HEK293 (cell line): ENCODE measurements around the gene PTPRO.

Source experiments
- CTCF ChIA-PET: fragments of 350-600 bp; formaldehyde crosslinking; extraction: SDS; loops from one replicate; lab custom pipeline; 2021; ENCODE audit warnings: antibody characterized with exemption; lab: Yijun Ruan, JAX
- POLR2A ChIA-PET: fragments of 300-600 bp; formaldehyde crosslinking; extraction: SDS; loops from one replicate; lab custom pipeline; 2020; ENCODE audit warnings: antibody characterized with exemption, inconsistent platforms; lab: Yijun Ruan, JAX
- H3K27ac ChIP-seq: fragments of 200-500 bp; sonication (Bioruptor generic); 2 replicates; pipeline ENCODE4 v1.5.1; 2014; ENCODE audit warnings: low read depth, low read length, control low read depth, inconsistent platforms; ENCODE audit errors: extremely low read depth
- H3K36me3 ChIP-seq, 2 experiments: fragments of 200-500 bp in 1 of 2; sonication (Bioruptor generic) in 1 of 2; 1 replicate in 1 of 2; 2 replicates in 1 of 2; pipeline ENCODE4 v1.5.1; 2014 to 2017; ENCODE audit warnings: inconsistent platforms in 2 of 2, low read length in 2 of 2; ENCODE audit not compliant: control insufficient read depth in 2 of 2, insufficient read depth in 1 of 2
- H3K4me1 ChIP-seq: fragments of 200-500 bp; sonication (Bioruptor generic); 2 replicates; pipeline ENCODE4 v1.5.1; 2014; ENCODE audit warnings: mild to moderate bottlenecking, low read length, inconsistent platforms; ENCODE audit not compliant: control insufficient read depth, insufficient read depth
- H3K4me3 ChIP-seq: 2 replicates; pipeline ENCODE4 v1.5.1; 2011; ENCODE audit warnings: low read depth, mild to moderate bottlenecking, control low read depth, low read length, moderate library complexity
- H3K9me3 ChIP-seq: fragments of 200-500 bp; sonication (Bioruptor generic); 2 replicates; pipeline ENCODE4 v1.5.1; 2014; ENCODE audit warnings: low read depth, low read length, inconsistent platforms; ENCODE audit not compliant: control insufficient read depth, insufficient read depth
- ATF2 ChIP-seq: fragments of 450-650 bp; formaldehyde crosslinking; IDR thresholded peaks from 2 replicates; pipeline ENCODE4 v1.5.1; 2016; ENCODE audit warnings: missing biosample characterization, missing genetic modification characterization, low read depth
- HIC1 ChIP-seq: fragments of 450-650 bp; formaldehyde crosslinking; IDR thresholded peaks from 2 replicates; pipeline ENCODE4 v1.5.1; 2016; ENCODE audit warnings: missing biosample characterization, missing genetic modification characterization
- IKZF3 ChIP-seq: fragments of 450-650 bp; IDR thresholded peaks from 2 replicates; pipeline ENCODE4 v1.5.0; 2018; ENCODE audit warnings: missing biosample characterization, mild to moderate bottlenecking, missing genetic modification characterization, moderate library complexity
- INSM2 ChIP-seq: fragments of 450-650 bp; formaldehyde crosslinking; IDR thresholded peaks from 2 replicates; pipeline ENCODE4 v1.5.1; 2016; ENCODE audit warnings: missing biosample characterization, missing genetic modification characterization
- KLF10 ChIP-seq: fragments of 450-650 bp; IDR thresholded peaks from 2 replicates; pipeline ENCODE4 v1.5.1; 2018; ENCODE audit warnings: missing biosample characterization, mild to moderate bottlenecking, missing genetic modification characterization
- KLF16 ChIP-seq: fragments of 450-650 bp; formaldehyde crosslinking; IDR thresholded peaks from 2 replicates; pipeline ENCODE4 v1.5.1; 2017; ENCODE audit warnings: missing biosample characterization, missing genetic modification characterization
- KLF8 ChIP-seq: fragments of 450-650 bp; formaldehyde crosslinking; IDR thresholded peaks from 2 replicates; pipeline ENCODE4 v1.5.1; 2016; ENCODE audit warnings: missing biosample characterization, missing genetic modification characterization
- PRDM1 ChIP-seq: fragments of 450-650 bp; formaldehyde crosslinking; IDR thresholded peaks from 2 replicates; pipeline ENCODE4; 2016; ENCODE audit warnings: missing biosample characterization, missing genetic modification characterization
- ZBTB11 ChIP-seq: fragments of 450-650 bp; formaldehyde crosslinking; conservative IDR thresholded peaks from 2 replicates; pipeline ENCODE4 v1.5.1; 2016; ENCODE audit warnings: low read depth, missing biosample characterization, missing genetic modification characterization
- ZBTB17 ChIP-seq: fragments of 450-650 bp; formaldehyde crosslinking; IDR thresholded peaks from 2 replicates; pipeline ENCODE4 v1.5.1; 2016; ENCODE audit warnings: missing biosample characterization, missing genetic modification characterization
- ZBTB20 ChIP-seq: fragments of 450-650 bp; formaldehyde crosslinking; IDR thresholded peaks from 2 replicates; pipeline ENCODE4 v1.5.1; 2016; ENCODE audit warnings: missing biosample characterization, missing genetic modification characterization
- ZIC2 ChIP-seq: fragments of 450-650 bp; formaldehyde crosslinking; IDR thresholded peaks from 2 replicates; pipeline ENCODE4 v1.5.1; 2016; ENCODE audit warnings: missing biosample characterization, missing genetic modification characterization
- ZNF157 ChIP-seq: fragments of 450-650 bp; formaldehyde crosslinking; IDR thresholded peaks from 2 replicates; pipeline ENCODE4 v1.5.1; 2016; ENCODE audit warnings: missing biosample characterization, missing genetic modification characterization
- ZNF202 ChIP-seq: fragments of 450-650 bp; formaldehyde crosslinking; IDR thresholded peaks from 2 replicates; pipeline ENCODE4 v1.5.1; 2016; ENCODE audit warnings: missing biosample characterization, missing genetic modification characterization, borderline replicate concordance
- ZNF24 ChIP-seq: fragments of 450-650 bp; formaldehyde crosslinking; IDR thresholded peaks from 2 replicates; pipeline ENCODE4 v1.5.1; 2016; ENCODE audit warnings: missing biosample characterization, missing genetic modification characterization
- ZNF26 ChIP-seq: fragments of 450-650 bp; formaldehyde crosslinking; IDR thresholded peaks from 2 replicates; pipeline ENCODE4 v1.5.1; 2016; ENCODE audit warnings: missing biosample characterization, missing genetic modification characterization
- ZNF266 ChIP-seq: fragments of 450-650 bp; formaldehyde crosslinking; IDR thresholded peaks from 2 replicates; pipeline ENCODE4 v1.5.1; 2016; ENCODE audit warnings: missing biosample characterization, missing genetic modification characterization, low read depth
- ZNF292 ChIP-seq: fragments of 450-650 bp; formaldehyde crosslinking; IDR thresholded peaks from 2 replicates; pipeline ENCODE4 v1.5.1; 2016; ENCODE audit warnings: low read depth, missing biosample characterization, missing genetic modification characterization, borderline replicate concordance
- ZNF302 ChIP-seq: fragments of 450-650 bp; formaldehyde crosslinking; IDR thresholded peaks from 2 replicates; pipeline ENCODE4 v1.5.1; 2016; ENCODE audit warnings: missing biosample characterization, missing genetic modification characterization, low read depth
- ZNF335 ChIP-seq: fragments of 450-650 bp; formaldehyde crosslinking; conservative IDR thresholded peaks from 2 replicates; pipeline ENCODE4 v1.5.1; 2016; ENCODE audit warnings: missing biosample characterization, missing genetic modification characterization
- ZNF341 ChIP-seq: fragments of 450-650 bp; formaldehyde crosslinking; IDR thresholded peaks from 2 replicates; pipeline ENCODE4; 2016; ENCODE audit warnings: low read depth, missing biosample characterization, missing genetic modification characterization
- ZNF560 ChIP-seq: fragments of 450-650 bp; formaldehyde crosslinking; IDR thresholded peaks from 2 replicates; pipeline ENCODE4 v1.5.1; 2017; ENCODE audit warnings: missing biosample characterization, missing genetic modification characterization, borderline replicate concordance
- ZNF654 ChIP-seq: fragments of 450-650 bp; formaldehyde crosslinking; IDR thresholded peaks from 2 replicates; pipeline ENCODE4 v1.5.1; 2016; ENCODE audit warnings: low read depth, missing biosample characterization, missing genetic modification characterization
- ZNF76 ChIP-seq: fragments of 450-650 bp; formaldehyde crosslinking; IDR thresholded peaks from 2 replicates; pipeline ENCODE4; 2016; ENCODE audit warnings: low read depth, missing biosample characterization, missing genetic modification characterization, borderline replicate concordance
- ZNF791 ChIP-seq: fragments of 450-650 bp; formaldehyde crosslinking; IDR thresholded peaks from 2 replicates; pipeline ENCODE4 v1.5.1; 2016; ENCODE audit warnings: missing biosample characterization, missing genetic modification characterization
- ZSCAN18 ChIP-seq: fragments of 450-650 bp; formaldehyde crosslinking; IDR thresholded peaks from 2 replicates; pipeline ENCODE4 v1.5.1; 2016; ENCODE audit warnings: missing biosample characterization, missing genetic modification characterization

The PTPRO gene

GRCh38 chr12:15561396-15561795 is 239.1 kb downstream of the PTPRO start:
- no peaks in the 10 kb centered on the region for H3K4me1 ChIP-seq
- H3K9me3 ChIP-seq: no peaks in the 10 kb centered on the region
- H3K36me3 ChIP-seq: no peaks in the 10 kb centered on the region
- no peak for TF ChIP-seq HIC1
- TF ChIP-seq IKZF3: no peak
- TF ChIP-seq ZNF266 (tag by site-specific recombination): no peak
- TF ChIP-seq ZNF302: no peak
- no peak for TF ChIP-seq KLF16 (tag by site-specific recombination)
- TF ChIP-seq ZBTB20: no peak
- no peak for TF ChIP-seq ZNF292 (tag by site-specific recombination)
- no peak for TF ChIP-seq ZIC2 (tag by site-specific recombination)
- TF ChIP-seq ZNF654 (tag by site-specific recombination): no peak
- no peak for TF ChIP-seq ZNF341
- TF ChIP-seq ZSCAN18 (tag by site-specific recombination): no peak
- TF ChIP-seq ZNF26 (tag by site-specific recombination): no peak
- TF ChIP-seq ATF2: no peak
- no peak for TF ChIP-seq ZNF202 (tag by site-specific recombination)
- no peak for TF ChIP-seq ZNF560 (tag by site-specific recombination)
- TF ChIP-seq ZNF24 (tag by site-specific recombination): no peak
- no peak for TF ChIP-seq KLF10 (tag by site-specific recombination)
- H3K27ac ChIP-seq: no peak overlapping the region
- POLR2A ChIA-PET: no interaction called here
- CTCF ChIA-PET: interaction anchor here (1.9 kb wide), 1 partner anchor 23 kb away, joined by 7 read pairs; no protein-coding TSS in a partner anchor
- H3K4me3 ChIP-seq: no peak overlapping the region

- H3K36me3 ChIP-seq: no peaks in the 10 kb centered on the region
- H3K4me1 ChIP-seq: no peaks in the 10 kb centered on the region
- no peak overlapping the region for H3K4me3 ChIP-seq
- H3K27ac ChIP-seq: no peak overlapping the region
- CTCF ChIA-PET: interaction anchor here (0.5 to 1.9 kb wide), 3 partner anchors 22 to 335 kb away, joined by 3 to 7 read pairs (median 3); no protein-coding TSS in a partner anchor
- POLR2A ChIA-PET: no interaction called here
- H3K9me3 ChIP-seq: no peaks in the 10 kb centered on the region
- TF ChIP-seq ZBTB11 (no peak), KLF8 (tag by site-specific recombination) (no peak), ZNF791 (tag by site-specific recombination) (no peak), ZNF157 (tag by site-specific recombination) (no peak), ZNF335 (tag by site-specific recombination) (no peak), ZNF76 (no peak), INSM2 (tag by site-specific recombination) (no peak), ZBTB17 (tag by site-specific recombination) (no peak), PRDM1 (tag by site-specific recombination) (no peak)
Observed at GRCh38 chr12:15562263-15562662, 240.0 kb downstream of the PTPRO start.
